HG03439 (cell line): Measurements from ENCODE around the gene NUTF2.

Source experiments
- ATAC-seq: cut with Tn5 transposase; IDR thresholded peaks from one replicate; pipeline ENCODE4 v1.9.1; 2021; ENCODE audit warnings: mild to moderate bottlenecking, moderate library complexity; ENCODE audit not compliant: unreplicated experiment

Gene NUTF2

DNA sequence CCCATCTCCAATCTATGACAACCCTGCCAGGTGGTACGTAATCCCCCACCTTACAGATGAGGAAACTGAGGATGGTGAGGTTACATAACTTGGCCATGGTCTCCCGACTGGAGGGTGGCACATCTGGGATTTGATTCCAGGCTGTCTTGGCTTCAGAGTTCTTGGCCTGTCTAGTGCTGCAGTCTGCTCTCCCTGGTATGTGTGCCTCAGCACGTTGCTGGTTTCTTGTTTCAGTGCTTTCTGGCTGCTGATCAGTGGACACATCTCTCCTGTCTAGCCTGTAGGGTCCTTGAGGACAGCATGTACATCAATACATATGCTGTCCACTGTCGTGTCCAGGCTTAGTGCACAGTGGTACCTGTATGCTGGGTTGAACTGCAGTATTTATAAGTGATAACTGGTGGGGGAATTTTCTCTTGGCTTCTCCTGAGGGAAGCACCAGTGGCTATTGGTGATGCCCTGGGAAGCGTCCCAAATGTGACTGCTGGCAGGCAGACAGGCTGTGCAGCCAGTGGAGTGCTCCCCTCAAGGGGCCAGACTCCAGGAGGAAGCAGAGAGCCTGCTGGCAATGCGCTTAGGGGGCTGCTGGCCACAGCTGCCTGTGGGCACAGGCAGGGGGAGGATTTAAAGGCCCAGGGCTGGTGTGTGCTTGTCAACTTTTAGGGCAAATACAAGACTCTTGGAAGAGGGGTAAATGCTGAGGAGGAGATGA is 70.6 kb downstream of the NUTF2 start:
- ATAC-seq: no peak

DNA sequence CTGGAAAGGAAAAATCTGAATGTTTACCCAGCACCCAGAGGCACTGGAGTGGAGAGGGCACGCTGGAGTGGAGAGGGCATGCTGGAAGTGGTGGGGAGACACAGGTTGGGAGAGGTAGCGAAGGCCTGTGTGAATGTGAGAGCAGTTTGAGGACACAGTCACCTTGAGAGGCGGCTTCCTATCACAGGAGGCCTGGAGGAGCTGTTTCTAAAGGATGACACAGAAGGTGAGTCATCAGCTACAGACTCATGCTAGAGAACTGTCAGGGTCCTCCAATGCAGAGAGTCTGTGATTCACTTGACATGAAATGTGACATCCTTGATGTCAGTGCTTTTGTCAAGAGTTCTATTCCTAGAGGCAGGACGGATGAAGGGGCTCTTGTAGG is 71.1 kb downstream of the NUTF2 start:
- no peak for ATAC-seq

DNA sequence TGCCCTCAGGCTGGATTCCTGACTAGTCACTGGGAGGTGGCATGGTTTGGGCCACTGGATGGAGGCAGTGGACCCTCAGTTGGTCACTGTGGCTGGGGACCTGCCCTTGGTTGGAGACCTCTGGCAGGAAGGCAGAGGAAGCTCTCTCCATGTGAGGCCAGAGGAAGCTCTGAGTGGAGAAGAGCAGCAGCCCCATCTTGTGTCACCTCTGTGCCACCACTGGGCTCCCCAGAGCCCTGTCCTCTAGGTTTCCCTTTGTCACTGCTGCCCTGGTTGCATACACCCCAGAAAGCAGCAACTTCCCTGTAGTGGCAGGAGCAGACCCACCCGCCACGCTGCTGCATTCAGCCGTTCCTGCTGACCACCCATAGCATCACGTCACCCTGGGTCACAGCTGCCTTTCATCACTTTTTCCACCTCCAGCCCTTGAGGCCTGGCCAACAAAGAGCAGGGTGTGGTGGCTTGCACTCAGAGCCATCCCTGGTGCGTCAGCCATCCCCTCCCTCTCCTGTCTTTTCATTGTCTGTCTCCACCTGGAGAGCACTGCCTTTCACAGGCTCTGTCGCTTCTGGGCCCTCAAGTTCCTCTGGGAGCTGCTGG is 73.0 kb downstream of the NUTF2 start:
- ATAC-seq: no peak
